8988T (cell line): Measurements from ENCODE around the gene LAT.
"Not testable (repeated sequence)": the region's sequence is repeated elsewhere in the genome, so short reads cannot be mapped to it uniquely, and the experiment has no call there.

Experiments used
- DNase-seq: peaks from one replicate; pipeline ENCODE4 v3.0.0; 2011

Gene LAT

DNA sequence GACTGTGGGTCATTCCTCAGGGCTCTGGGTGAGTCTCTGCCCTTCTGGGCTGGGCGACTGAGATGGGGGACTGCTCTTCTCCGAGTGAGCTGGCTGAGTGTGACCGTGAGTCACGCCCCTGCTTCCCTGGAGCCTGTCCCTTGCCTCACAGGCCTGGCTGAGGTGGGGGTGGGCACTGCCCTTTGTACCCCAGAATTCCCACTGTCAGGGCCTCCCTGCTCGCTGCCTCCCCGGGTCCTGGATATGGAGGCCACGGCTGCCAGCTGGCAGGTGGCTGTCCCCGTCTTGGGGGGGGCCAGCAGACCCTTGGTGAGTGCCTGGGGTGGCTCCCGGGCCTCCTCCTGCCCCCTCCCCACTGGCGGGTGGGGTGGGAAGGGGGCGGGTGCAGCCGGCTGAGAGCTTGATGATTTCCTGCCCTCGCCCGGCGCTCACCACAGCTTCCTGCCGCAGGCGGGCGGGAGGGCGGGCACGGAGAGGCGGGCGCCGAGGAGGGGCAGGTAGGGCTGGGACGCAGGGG, at the start of gene LAT:
Gene LAT (plus strand): TSS at position 434 of the 517 bp plus-strand sequence. CDS start 366 bp downstream, outside the sequence.
- DNase-seq = no peak

- DNase-seq = no peak
Measured at GRCh38 chr16:28935346-28935745, 49.5 kb upstream of the LAT start.

DNA sequence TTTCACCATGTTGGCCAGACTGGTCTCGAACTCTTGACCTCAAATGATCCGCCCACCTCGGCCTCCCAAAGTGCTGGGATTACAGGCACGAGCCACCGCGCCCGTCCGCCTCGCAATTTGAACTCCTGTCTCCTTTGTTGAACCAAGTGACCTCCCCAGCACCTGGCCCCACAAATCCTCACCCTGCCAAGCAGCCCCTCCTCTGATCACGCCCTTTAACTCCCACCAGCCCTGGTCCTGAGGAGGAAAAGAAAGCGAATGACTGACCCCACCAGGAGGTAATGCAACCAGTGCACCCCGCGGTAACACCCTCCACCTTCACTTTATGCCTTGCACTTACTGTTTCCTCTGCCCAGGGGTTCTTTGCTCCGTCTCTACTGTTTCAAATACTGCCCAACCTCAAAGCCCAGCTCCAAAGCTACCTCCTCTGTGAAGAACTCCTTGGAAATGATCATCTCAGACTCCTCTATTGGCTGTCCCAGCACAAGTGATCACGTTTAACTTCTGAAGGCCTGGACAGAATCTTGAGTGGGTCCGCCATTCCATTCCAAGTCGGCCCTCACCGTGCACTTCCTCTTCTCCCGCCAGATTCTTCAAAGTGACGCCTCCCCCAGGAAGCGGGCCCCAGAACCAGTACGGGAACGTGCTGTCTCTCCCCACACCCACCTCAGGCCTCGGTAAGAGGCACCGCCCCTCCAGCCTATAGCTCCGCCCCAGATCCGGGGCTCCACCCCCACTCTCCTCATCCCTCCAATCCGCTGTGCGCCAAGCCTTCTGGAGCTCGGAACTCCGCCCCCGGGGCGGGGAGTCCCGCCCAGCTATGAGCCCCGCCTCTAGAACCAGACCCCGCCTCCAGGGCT, 48.7 kb upstream of the LAT start:
- peak; percentile 50 for DNase-seq

GRCh38 chr16:28936784-28937155, 48.1 kb upstream of the LAT start:
- DNase-seq = no peak

DNA sequence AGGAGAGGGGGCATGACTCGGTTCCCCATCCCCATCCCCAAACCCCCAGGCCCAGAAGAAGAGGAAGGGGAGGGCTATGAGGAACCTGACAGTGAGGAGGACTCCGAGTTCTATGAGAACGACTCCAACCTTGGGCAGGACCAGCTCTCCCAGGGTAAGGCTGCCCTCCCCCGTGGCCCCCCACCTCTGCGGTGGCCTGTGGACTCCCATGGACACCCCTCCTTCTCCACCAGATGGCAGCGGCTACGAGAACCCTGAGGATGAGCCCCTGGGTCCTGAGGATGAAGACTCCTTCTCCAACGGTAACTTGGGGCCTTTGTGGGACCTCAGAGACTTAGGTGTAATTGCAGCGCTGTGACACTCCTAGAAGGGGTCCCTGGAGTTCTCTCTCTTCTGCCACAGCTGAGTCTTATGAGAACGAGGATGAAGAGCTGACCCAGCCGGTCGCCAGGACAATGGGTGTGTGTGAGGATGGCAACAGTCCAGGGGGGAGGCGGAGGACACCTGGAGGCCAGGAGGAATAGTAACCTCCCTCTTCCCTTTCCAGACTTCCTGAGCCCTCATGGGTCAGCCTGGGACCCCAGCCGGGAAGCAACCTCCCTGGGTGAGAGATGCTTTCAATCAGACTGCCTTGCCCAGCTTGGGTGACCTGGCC, 47.5 kb upstream of the LAT start:
- DNase-seq = no peak

DNA sequence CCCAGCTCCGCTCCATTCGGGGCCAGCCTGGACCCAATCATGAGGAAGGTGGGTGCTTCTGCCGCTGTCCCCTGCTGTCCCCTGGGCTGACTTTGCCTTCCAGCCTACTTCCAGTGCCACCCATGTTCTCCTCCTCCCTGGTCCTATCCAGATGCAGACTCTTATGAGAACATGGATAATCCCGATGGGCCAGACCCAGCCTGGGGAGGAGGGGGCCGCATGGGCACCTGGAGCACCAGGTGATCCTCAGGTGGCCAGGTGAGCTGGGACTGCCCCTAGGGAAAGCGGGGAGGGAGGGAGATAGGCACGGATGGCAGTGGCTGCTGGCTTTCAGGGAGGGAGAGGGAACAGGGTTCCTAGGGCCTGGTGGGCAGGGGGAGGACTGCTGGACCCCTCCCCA, 46.1 kb upstream of the LAT start:
- no peak for DNase-seq

DNA sequence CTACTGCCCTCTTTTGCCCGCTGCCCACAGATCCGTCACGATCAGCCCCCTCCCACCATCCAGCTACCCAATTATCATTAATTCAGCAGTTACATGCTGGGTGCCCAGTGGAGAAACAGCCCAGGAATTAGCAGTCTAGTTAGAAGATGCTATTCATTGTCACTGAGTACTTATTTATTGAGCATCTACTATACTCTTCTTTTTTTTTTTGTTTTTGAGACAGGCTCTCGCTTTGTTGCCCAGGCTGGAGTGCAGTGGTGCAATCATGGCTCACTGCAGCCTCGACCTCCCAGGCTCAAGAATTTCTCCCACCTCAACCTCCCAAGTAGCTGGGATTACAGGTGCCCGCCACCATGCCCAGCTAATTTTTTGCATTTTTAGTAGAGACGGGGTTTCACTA, 45.0 kb upstream of the LAT start:
- not testable (repeated sequence) for DNase-seq

DNA sequence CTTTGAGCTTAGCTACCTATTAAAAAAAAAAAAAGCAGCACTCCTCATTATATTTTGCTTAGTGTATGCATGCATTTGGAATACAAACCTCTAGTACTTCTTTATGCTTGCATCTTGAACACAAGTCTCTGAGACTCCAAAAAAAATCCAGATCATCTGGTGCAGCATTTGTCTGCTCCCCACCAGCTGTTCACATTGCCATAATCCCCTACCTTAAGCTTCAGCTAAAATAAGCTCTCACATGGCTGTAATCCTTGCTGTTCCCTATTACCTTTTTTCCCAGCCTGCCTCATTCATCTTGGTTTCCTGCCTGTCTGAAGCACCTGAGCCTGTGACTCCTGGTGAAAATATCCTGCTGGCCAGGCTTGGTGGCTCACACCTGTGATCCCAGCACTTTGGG, 41.6 kb upstream of the LAT start:
- no peak for DNase-seq

GRCh38 chr16:28946681-28947080, 38.2 kb upstream of the LAT start:
- DNase-seq = no peak

DNA sequence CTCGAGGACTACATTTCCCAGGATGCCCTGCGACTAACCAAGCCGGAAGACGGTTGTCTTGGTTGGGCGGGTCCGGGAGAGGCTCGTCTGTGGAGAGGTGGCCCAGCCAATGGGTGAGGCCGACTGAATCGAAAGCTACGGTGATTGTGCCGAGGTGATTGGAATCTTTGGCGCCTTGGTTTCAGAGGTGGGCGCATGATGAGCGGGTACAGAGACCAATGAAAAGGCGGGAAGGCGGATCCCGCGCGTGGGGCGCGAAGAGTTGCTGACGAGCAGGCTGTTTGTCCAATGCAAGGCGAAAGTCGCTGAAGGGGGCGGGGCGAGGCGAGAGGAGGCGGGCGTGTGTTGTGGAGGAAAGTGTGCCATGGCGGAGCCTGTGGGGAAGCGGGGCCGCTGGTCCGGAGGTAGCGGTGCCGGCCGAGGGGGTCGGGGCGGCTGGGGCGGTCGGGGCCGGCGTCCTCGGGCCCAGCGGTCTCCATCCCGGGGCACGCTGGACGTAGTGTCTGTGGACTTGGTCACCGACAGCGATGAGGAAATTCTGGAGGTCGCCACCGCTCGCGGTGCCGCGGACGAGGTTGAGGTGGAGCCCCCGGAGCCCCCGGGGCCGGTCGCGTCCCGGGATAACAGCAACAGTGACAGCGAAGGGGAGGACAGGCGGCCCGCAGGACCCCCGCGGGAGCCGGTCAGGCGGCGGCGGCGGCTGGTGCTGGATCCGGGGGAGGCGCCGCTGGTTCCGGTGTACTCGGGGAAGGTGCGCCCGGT, 34.0 kb upstream of the LAT start, which contains the start of gene NFATC2IP:
Gene NFATC2IP (plus strand): TSS at position 290 of the 762 bp plus-strand sequence. CDS start 75 bp downstream, at position 365.
- DNase-seq = peak; percentile 88

- DNase-seq = no peak
Measured at GRCh38 chr16:28951410-28951943, 33.4 kb upstream of the LAT start.

GRCh38 chr16:28958216-28958615, 26.6 kb upstream of the LAT start:
- DNase-seq = no peak

DNA sequence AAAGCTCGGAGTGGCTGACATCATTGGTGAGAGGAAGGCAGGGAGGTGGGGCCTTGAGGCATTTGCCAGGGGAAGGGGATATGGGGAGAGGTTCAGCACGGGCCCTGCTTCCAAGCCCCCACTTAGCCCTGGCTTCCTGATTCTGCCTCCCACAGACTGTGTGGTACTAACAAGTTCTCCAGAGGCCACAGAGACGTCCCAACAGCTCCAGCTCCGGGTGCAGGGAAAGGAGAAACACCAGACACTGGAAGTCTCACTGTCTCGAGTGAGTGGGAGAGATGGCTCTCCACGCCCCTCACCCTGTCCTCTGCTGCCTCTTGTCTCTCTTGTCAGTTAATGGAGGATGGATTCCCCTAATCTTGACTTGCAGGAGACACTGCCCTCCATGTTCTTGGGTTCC, 26.0 kb upstream of the LAT start:
- no peak for DNase-seq

GRCh38 chr16:28964072-28964471, 20.8 kb upstream of the LAT start:
- no peak for DNase-seq

- no peak for DNase-seq
Measured at GRCh38 chr16:28964496-28964895, 20.4 kb upstream of the LAT start.

- DNase-seq = no peak
Measured at GRCh38 chr16:28967156-28967555, 17.7 kb upstream of the LAT start.

- not testable (repeated sequence) for DNase-seq
Measured at GRCh38 chr16:28969696-28970095, 15.2 kb upstream of the LAT start.

DNA sequence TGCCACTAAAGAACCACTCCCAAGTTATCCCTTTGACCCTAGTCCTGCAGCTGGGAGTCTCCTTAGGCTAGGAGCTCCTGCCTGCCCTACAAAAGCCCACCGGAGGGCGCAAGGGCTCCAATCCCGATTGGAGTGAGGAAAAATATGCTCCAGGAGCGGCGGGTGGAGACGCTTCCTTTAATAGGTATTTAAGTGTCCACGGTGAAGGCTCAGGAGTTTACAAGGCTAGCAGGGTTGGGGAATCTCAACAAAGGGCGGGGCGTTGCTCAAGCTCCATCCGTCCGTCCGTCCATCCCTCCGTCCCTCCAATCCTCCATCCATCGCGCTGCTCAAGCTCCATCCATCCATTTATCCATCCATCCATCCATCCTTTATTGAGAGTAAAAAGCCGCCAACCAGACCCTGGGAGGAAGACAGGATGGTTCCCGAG, 10.8 kb upstream of the LAT start:
- no peak for DNase-seq

GRCh38 chr16:28974437-28975157, 10.3 kb upstream of the LAT start, which contains the start of gene SPNS1:
SPNS1 (plus strand) TSS chr16:28974778; CDS start chr16:28975152, 374 bp downstream.
- peak; percentile 95 for DNase-seq

DNA sequence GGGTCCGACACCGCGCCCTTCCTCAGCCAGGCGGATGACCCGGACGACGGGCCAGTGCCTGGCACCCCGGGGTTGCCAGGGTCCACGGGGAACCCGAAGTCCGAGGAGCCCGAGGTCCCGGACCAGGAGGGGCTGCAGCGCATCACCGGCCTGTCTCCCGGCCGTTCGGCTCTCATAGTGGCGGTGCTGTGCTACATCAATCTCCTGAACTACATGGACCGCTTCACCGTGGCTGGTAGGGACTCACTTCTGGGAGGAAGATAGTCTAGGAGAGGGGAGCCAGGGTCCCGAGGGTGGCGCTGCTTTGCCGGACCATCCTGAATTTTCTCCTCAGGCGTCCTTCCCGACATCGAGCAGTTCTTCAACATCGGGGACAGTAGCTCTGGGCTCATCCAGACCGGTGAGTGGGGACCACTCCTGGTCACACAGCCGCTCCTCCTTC, 9.7 kb upstream of the LAT start:
- DNase-seq = no peak

GRCh38 chr16:28977703-28978662, 6.9 kb upstream of the LAT start:
- DNase-seq = no peak
